Measurements from ENCODE around the gene PARD3. TPM values are rescaled to one million over a fixed set of nuclear protein-coding genes. Genes with fewer than 3 reads are reported as not detected.

PARD3 gene
- total RNA-seq, 3 donors from 2014 or later: 48.2 to 93.7 (median 60.6) TPM

- TF ChIP-seq POLR2AphosphoS5 (IDR thresholded peaks at IDR 0.05): no peak
- TF ChIP-seq POLR2A (IDR thresholded peaks at IDR 0.05): no peak
- TF ChIP-seq, protein P1, sequence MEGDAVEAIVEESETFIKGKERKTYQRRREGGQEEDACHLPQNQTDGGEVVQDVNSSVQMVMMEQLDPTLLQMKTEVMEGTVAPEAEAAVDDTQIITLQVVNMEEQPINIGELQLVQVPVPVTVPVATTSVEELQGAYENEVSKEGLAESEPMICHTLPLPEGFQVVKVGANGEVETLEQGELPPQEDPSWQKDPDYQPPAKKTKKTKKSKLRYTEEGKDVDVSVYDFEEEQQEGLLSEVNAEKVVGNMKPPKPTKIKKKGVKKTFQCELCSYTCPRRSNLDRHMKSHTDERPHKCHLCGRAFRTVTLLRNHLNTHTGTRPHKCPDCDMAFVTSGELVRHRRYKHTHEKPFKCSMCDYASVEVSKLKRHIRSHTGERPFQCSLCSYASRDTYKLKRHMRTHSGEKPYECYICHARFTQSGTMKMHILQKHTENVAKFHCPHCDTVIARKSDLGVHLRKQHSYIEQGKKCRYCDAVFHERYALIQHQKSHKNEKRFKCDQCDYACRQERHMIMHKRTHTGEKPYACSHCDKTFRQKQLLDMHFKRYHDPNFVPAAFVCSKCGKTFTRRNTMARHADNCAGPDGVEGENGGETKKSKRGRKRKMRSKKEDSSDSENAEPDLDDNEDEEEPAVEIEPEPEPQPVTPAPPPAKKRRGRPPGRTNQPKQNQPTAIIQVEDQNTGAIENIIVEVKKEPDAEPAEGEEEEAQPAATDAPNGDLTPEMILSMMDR (IDR thresholded peaks at IDR 0.05): no peak
- H3K4me3 ChIP-seq: no peak overlapping the region
- intact Hi-C loops (cut with DNase I; ENCODE audit: low total_unique reads): no loop called here
- no peaks in the 10 kb centered on the region for H3K27me3 ChIP-seq
- DNase-seq (ENCODE audit: low spot score in 2 of 2): no peak
- peaks cover 4% of the 10 kb centered on the region for H3K36me3 ChIP-seq
- no peak overlapping the region for H3K27ac ChIP-seq
- H3K4me1 ChIP-seq: no peaks in the 10 kb centered on the region
- no peaks in the 10 kb centered on the region for H3K9me3 ChIP-seq
These were observed 565.5 kb downstream of the PARD3 start for GRCh38 chr10:34249634-34250033.

DNA sequence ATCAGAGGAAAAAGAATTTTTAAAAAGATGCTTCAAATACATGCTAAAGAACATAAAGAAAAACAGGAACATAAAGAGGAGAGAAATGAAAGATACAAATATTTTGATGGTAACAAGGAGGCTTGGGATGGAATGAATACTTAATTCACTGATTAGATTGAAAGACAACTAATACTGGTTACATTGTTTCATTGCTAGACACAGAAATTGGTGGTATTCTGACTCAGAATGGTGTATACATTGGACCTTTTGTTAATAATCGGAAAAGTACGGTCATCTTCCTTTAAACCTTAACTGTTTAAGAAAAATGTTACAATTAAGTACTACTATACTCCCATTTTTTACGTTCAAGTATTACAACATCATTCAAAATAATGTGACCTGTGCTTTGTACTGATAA is 567.5 kb downstream of the PARD3 start:
- DNase-seq (ENCODE audit: low spot score in 2 of 2): no peak
- Histone ChIP-seq H3K9me3 (no peaks in the 10 kb centered on the region), H3K4me1 (no peaks in the 10 kb centered on the region), H3K4me3 (no peak overlapping the region), H3K36me3 (peaks cover 4% of the 10 kb centered on the region), H3K27ac (no peak overlapping the region), H3K27me3 (no peaks in the 10 kb centered on the region)
- TF ChIP-seq, protein P1 (IDR thresholded peaks at IDR 0.05): no peak
- TF ChIP-seq POLR2A (IDR thresholded peaks at IDR 0.05): no peak
- intact Hi-C loops (cut with DNase I; ENCODE audit: low total_unique reads): no loop called here

GRCh38 chr10:34244756-34245484 is 570.2 kb downstream of the PARD3 start:
- no peak overlapping the region for H3K4me3 ChIP-seq
- TF ChIP-seq POLR2AphosphoS5 (IDR thresholded peaks at IDR 0.05) (no peak), POLR2A (IDR thresholded peaks at IDR 0.05) (no peak)
- TF ChIP-seq, protein P1 (IDR thresholded peaks at IDR 0.05): no peak
- DNase-seq (ENCODE audit: low spot score in 2 of 2): no peak
- H3K4me1 ChIP-seq: no peaks in the 10 kb centered on the region
- no peaks in the 10 kb centered on the region for H3K36me3 ChIP-seq
- H3K27ac ChIP-seq: no peak overlapping the region
- no peaks in the 10 kb centered on the region for H3K27me3 ChIP-seq
- intact Hi-C loops (cut with DNase I; ENCODE audit: low total_unique reads): loop anchor here (5.0 kb wide), 1 partner anchor 227 kb away; no protein-coding TSS in a partner anchor
- no peaks in the 10 kb centered on the region for H3K9me3 ChIP-seq

GRCh38 chr10:34241226-34242000 is 573.7 kb downstream of the PARD3 start:
- Histone ChIP-seq H3K36me3 (no peaks in the 10 kb centered on the region), H3K27me3 (no peaks in the 10 kb centered on the region), H3K9me3 (no peaks in the 10 kb centered on the region), H3K4me1 (no peaks in the 10 kb centered on the region), H3K27ac (no peak overlapping the region), H3K4me3 (no peak overlapping the region)
- no peak for DNase-seq (ENCODE audit: low spot score in 2 of 2)
- no peak for TF ChIP-seq POLR2A (IDR thresholded peaks at IDR 0.05)
- intact Hi-C loops (cut with DNase I; ENCODE audit: low total_unique reads): loop anchor here (5.0 kb wide), 1 partner anchor 231 kb away; no protein-coding TSS in a partner anchor

- no peak for DNase-seq (ENCODE audit: low spot score in 2 of 2)
- H3K27ac ChIP-seq: no peak overlapping the region
- H3K9me3 ChIP-seq: no peaks in the 10 kb centered on the region
- TF ChIP-seq, protein P1 (IDR thresholded peaks at IDR 0.05): no peak
- no peak for TF ChIP-seq POLR2A (IDR thresholded peaks at IDR 0.05)
- no peak for TF ChIP-seq POLR2AphosphoS5 (IDR thresholded peaks at IDR 0.05)
- H3K36me3 ChIP-seq: no peaks in the 10 kb centered on the region
- no peaks in the 10 kb centered on the region for H3K4me1 ChIP-seq
- intact Hi-C loops (cut with DNase I; ENCODE audit: low total_unique reads): loop anchor here (5.0 kb wide), 1 partner anchor 232 kb away; no protein-coding TSS in a partner anchor
- H3K4me3 ChIP-seq: no peak overlapping the region
- H3K27me3 ChIP-seq: no peaks in the 10 kb centered on the region
These were observed 575.1 kb downstream of the PARD3 start for GRCh38 chr10:34240039-34240438.
